ENCODE results near the gene SLC13A2.

GRCh38 chr17:28527181-28527681 lies 53.8 kb downstream of the SLC13A2 start:
- TF ChIP-seq CTCF (conservative IDR thresholded peaks at IDR 0.05 in 1 of 2, IDR thresholded peaks at IDR 0.05 in 1 of 2; ENCODE audit: extremely low read depth in 1 of 2, insufficient read depth in 1 of 2, low read depth in 1 of 2, low read length in 2 of 2) (no peak), EZH2 (IDR thresholded peaks at IDR 0.05; ENCODE audit: borderline replicate concordance, low read length) (no peak)
